IPS-NIHi7 (cell line): ENCODE measurements around the gene NTN4.
"Not testable (repeated sequence)": the region's sequence is repeated elsewhere in the genome, so short reads cannot be mapped to it uniquely, and the experiment has no call there.

ENCODE experiments used
- DNase-seq: peaks from one replicate; pipeline ENCODE4 v3.0.0; 2012; ENCODE audit warnings: mixed read lengths; ENCODE audit errors: extremely low spot score

NTN4 gene

GRCh38 chr12:95661360-95661759, 129.2 kb downstream of the NTN4 start:
- no peak for DNase-seq

- DNase-seq: no peak
Measured at GRCh38 chr12:95658386-95658785, 132.2 kb downstream of the NTN4 start.

GRCh38 chr12:95654665-95655064, 135.9 kb downstream of the NTN4 start:
- DNase-seq: not testable (repeated sequence)

- no peak for DNase-seq
Measured at GRCh38 chr12:95653771-95654546, 136.6 kb downstream of the NTN4 start.

- DNase-seq: no peak
Measured at GRCh38 chr12:95651681-95652080, 138.9 kb downstream of the NTN4 start.

- no peak for DNase-seq
Measured at GRCh38 chr12:95648990-95649791, 141.4 kb downstream of the NTN4 start.

GRCh38 chr12:95646781-95647190, 143.8 kb downstream of the NTN4 start:
- DNase-seq: no peak

- DNase-seq: no peak
Measured at GRCh38 chr12:95643256-95643655, 147.3 kb downstream of the NTN4 start.

GRCh38 chr12:95642583-95642982, 148.0 kb downstream of the NTN4 start:
- no peak for DNase-seq

GRCh38 chr12:95641299-95641952, 149.1 kb downstream of the NTN4 start:
- DNase-seq: no peak

GRCh38 chr12:95640516-95640915, 150.0 kb downstream of the NTN4 start:
- DNase-seq: no peak

- no peak for DNase-seq
Measured at GRCh38 chr12:95637471-95638155, 153.0 kb downstream of the NTN4 start.

- DNase-seq: no peak
Measured at GRCh38 chr12:95637010-95637409, 153.6 kb downstream of the NTN4 start.

- DNase-seq: no peak
Measured at GRCh38 chr12:95634622-95635621, 155.6 kb downstream of the NTN4 start.

- no peak for DNase-seq
Measured at GRCh38 chr12:95633732-95634465, 156.7 kb downstream of the NTN4 start.

GRCh38 chr12:95633049-95633731, 157.4 kb downstream of the NTN4 start:
- DNase-seq: no peak

GRCh38 chr12:95630496-95630895, 160.1 kb downstream of the NTN4 start:
- no peak for DNase-seq

GRCh38 chr12:95629392-95629791, 161.2 kb downstream of the NTN4 start:
- DNase-seq: no peak

- no peak for DNase-seq
Measured at GRCh38 chr12:95626854-95627253, 163.7 kb downstream of the NTN4 start.
